ENCODE results near the gene FOXP1. TPM values are rescaled to one million over a fixed set of nuclear protein-coding genes. Genes with fewer than 3 reads are reported as not detected.

FOXP1 gene
- polyA plus RNA-seq, 1 donor from 2014 or later = 5.6 TPM

DNA sequence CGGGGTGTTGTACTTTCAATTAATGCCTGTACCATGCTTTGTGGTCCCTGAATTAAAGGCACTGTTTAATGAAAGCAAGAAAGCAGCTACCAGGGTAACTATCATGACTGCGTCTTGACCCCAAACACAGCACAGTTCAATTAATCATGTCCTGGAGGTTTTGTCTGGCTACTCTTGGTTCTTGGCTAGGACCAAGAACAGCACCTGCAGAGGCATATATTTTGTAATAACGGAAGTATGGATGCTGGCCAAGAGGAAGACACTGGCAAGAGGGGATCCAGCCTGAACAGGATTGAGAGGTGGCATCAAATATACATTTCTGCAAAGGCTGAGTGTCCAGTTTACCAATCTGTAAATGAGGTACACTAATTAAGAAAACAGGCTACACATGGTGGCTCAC, 119.9 kb downstream of the FOXP1 start:
- Histone ChIP-seq H3K9me2 (ENCODE audit: insufficient read depth, low read length) (no peaks in the 10 kb centered on the region), H3K79me2 (replicated peaks; ENCODE audit: insufficient read depth, low read length) (peaks cover 3% of the 10 kb centered on the region), H4K20me1 (ENCODE audit: insufficient read depth) (no peaks in the 10 kb centered on the region), H3K9me3 (ENCODE audit: low read length) (no peaks in the 10 kb centered on the region), H3K27ac (ENCODE audit: low read length) (no peak overlapping the region), H3K4me2 (ENCODE audit: low read length) (no peak overlapping the region), H3K9ac (ENCODE audit: low read length) (no peak overlapping the region), H3K27me3 (ENCODE audit: insufficient read depth, low read depth, low read length) (no peaks in the 10 kb centered on the region), H2AFZ (ENCODE audit: low read depth, low read length) (no peak overlapping the region), H3F3A (ENCODE audit: insufficient read depth, low read length, poor library complexity, severe bottlenecking) (no peaks in the 10 kb centered on the region), H3K4me3 (ENCODE audit: low read length) (no peak overlapping the region), H3K36me3 (ENCODE audit: insufficient read depth, low read length) (no peaks in the 10 kb centered on the region)
- TF ChIP-seq, protein P1, sequence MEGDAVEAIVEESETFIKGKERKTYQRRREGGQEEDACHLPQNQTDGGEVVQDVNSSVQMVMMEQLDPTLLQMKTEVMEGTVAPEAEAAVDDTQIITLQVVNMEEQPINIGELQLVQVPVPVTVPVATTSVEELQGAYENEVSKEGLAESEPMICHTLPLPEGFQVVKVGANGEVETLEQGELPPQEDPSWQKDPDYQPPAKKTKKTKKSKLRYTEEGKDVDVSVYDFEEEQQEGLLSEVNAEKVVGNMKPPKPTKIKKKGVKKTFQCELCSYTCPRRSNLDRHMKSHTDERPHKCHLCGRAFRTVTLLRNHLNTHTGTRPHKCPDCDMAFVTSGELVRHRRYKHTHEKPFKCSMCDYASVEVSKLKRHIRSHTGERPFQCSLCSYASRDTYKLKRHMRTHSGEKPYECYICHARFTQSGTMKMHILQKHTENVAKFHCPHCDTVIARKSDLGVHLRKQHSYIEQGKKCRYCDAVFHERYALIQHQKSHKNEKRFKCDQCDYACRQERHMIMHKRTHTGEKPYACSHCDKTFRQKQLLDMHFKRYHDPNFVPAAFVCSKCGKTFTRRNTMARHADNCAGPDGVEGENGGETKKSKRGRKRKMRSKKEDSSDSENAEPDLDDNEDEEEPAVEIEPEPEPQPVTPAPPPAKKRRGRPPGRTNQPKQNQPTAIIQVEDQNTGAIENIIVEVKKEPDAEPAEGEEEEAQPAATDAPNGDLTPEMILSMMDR (IDR thresholded peaks at IDR 0.05; ENCODE audit: poor library complexity, severe bottlenecking) = no peak

DNA sequence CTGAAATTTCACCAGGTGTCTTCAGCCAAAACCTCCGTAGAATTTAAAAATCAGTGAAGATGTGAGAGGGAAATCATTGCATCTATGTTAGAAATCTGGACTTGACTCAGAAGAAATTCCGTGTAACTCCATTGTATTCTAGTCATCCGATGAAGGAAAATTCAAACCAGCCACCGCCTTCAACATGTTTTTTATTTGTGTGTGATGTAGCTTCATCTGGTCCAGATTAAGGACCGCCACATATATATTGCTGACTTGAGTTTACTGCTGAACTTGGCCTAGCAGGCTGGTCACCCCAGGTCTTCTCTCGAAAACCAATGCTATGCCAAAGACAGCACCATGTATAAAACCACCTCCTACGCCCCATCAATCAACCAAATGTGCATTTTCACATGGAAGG, 120.9 kb downstream of the FOXP1 start:
- no peaks in the 10 kb centered on the region for H3K27me3 ChIP-seq (ENCODE audit: insufficient read depth, low read depth, low read length)
- H3K9ac ChIP-seq (ENCODE audit: low read length) = no peak overlapping the region
- peaks cover 3% of the 10 kb centered on the region for H3K79me2 ChIP-seq (replicated peaks; ENCODE audit: insufficient read depth, low read length)
- H3K4me3 ChIP-seq (ENCODE audit: low read length) = no peak overlapping the region
- H3F3A ChIP-seq (ENCODE audit: insufficient read depth, low read length, poor library complexity, severe bottlenecking) = no peaks in the 10 kb centered on the region
- H3K9me2 ChIP-seq (ENCODE audit: insufficient read depth, low read length) = no peaks in the 10 kb centered on the region
- no peaks in the 10 kb centered on the region for H3K9me3 ChIP-seq (ENCODE audit: low read length)
- H4K20me1 ChIP-seq (ENCODE audit: insufficient read depth) = no peaks in the 10 kb centered on the region
- H3K27ac ChIP-seq (ENCODE audit: low read length) = no peak overlapping the region
- no peak for TF ChIP-seq SMC3 (conservative IDR thresholded peaks at IDR 0.05; ENCODE audit: poor library complexity)
- TF ChIP-seq TAF1 (IDR thresholded peaks at IDR 0.05; ENCODE audit: low read depth) = no peak
- TF ChIP-seq, protein P1 (IDR thresholded peaks at IDR 0.05; ENCODE audit: poor library complexity, severe bottlenecking) = no peak
- no peak for TF ChIP-seq REST (IDR thresholded peaks at IDR 0.05; ENCODE audit: borderline replicate concordance)
- H2AFZ ChIP-seq (ENCODE audit: low read depth, low read length) = no peak overlapping the region
- H3K4me2 ChIP-seq (ENCODE audit: low read length) = no peak overlapping the region
- H3K36me3 ChIP-seq (ENCODE audit: insufficient read depth, low read length) = no peaks in the 10 kb centered on the region

DNA sequence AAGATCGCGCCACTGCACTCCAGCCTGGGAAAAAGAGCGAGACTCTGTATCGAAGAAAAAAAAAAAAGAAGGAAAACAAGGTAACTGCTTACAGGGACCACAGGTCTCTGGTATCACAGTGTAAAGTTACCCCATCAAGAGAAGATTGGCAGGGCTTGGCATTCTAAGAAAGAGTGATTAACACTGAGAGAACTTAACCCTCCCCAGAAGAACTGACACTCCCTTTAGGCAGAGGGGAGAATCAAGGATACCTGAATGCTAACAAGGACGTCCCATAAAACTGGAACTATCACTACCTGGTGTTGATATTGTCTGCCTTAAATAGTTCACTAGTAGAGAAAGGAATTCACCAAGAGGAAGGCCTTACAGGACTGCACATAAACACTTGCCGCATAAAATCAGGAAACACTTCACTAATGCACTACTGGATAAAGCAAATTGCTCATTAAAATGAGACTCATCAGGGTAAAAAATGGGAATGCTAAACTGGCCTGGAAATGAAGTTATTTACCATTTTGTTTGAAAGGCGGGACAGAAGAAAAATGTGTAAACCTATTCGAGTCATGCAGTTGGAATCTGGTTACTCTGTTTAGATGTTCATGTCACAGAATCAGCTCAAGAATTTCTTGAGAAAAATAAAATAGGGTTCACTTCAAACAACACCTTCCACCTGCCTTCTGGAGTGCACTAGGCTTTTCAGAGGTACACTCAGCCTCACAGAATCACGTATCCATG, 121.6 kb downstream of the FOXP1 start:
- Histone ChIP-seq H3K9me2 (ENCODE audit: insufficient read depth, low read length) (no peaks in the 10 kb centered on the region), H3K27ac (ENCODE audit: low read length) (no peak overlapping the region), H3K9me3 (ENCODE audit: low read length) (no peaks in the 10 kb centered on the region), H3K36me3 (ENCODE audit: insufficient read depth, low read length) (no peaks in the 10 kb centered on the region), H3F3A (ENCODE audit: insufficient read depth, low read length, poor library complexity, severe bottlenecking) (no peaks in the 10 kb centered on the region), H3K4me2 (ENCODE audit: low read length) (no peak overlapping the region), H3K4me3 (ENCODE audit: low read length) (no peak overlapping the region), H3K9ac (ENCODE audit: low read length) (no peak overlapping the region), H3K27me3 (ENCODE audit: insufficient read depth, low read depth, low read length) (no peaks in the 10 kb centered on the region), H4K20me1 (ENCODE audit: insufficient read depth) (no peaks in the 10 kb centered on the region), H2AFZ (ENCODE audit: low read depth, low read length) (no peak overlapping the region), H3K79me2 (replicated peaks; ENCODE audit: insufficient read depth, low read length) (peaks cover 3% of the 10 kb centered on the region)
- TF ChIP-seq REST (IDR thresholded peaks at IDR 0.05; ENCODE audit: borderline replicate concordance) (no peak), SMC3 (conservative IDR thresholded peaks at IDR 0.05; ENCODE audit: poor library complexity) (no peak), RAD21 (conservative IDR thresholded peaks at IDR 0.05) (no peak), TAF1 (IDR thresholded peaks at IDR 0.05; ENCODE audit: low read depth) (no peak), EZH2 (IDR thresholded peaks at IDR 0.05; ENCODE audit: borderline replicate concordance, insufficient read depth, low read length, poor library complexity, severe bottlenecking) (no peak)
- TF ChIP-seq, protein P1 (IDR thresholded peaks at IDR 0.05; ENCODE audit: poor library complexity, severe bottlenecking) = no peak
